Loucy (cell line): ENCODE results near the gene PSMA6.

ENCODE experiments used
- EZH2phosphoT487 ChIP-seq: fragments of 200-600 bp; IDR thresholded peaks from 2 replicates; pipeline ENCODE4 v1.6.1; 2018; ENCODE audit warnings: antibody characterized with exemption, mild to moderate bottlenecking, moderate library complexity, borderline replicate concordance
- TF ChIP-seq, protein P1 (sequence below): fragments of 200-600 bp; sonication (generic); conservative IDR thresholded peaks from 2 replicates; pipeline ENCODE4 v1.5.1; 2014; ENCODE audit warnings: mild to moderate bottlenecking, antibody characterized with exemption, low read length

DNA sequence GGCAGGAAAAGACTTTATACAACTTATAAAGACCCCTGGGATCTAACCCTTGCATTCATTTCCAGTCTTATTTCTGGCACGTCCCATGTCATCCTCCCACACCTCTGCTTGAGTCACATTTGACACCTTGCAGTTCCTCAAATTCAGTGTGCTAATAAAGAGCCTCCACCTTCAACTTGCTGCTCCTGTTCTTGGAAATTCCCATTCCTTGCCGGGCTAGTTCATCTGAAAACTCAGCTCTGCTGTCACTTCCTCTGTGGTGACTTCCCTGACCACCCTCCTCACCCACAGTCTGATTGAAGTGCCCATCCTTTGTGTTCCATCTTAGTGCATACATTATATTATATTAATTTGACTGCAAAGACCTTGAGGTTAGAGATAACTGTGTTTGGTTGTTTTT lies 37.4 kb upstream of the PSMA6 start:
- TF ChIP-seq, protein P1, sequence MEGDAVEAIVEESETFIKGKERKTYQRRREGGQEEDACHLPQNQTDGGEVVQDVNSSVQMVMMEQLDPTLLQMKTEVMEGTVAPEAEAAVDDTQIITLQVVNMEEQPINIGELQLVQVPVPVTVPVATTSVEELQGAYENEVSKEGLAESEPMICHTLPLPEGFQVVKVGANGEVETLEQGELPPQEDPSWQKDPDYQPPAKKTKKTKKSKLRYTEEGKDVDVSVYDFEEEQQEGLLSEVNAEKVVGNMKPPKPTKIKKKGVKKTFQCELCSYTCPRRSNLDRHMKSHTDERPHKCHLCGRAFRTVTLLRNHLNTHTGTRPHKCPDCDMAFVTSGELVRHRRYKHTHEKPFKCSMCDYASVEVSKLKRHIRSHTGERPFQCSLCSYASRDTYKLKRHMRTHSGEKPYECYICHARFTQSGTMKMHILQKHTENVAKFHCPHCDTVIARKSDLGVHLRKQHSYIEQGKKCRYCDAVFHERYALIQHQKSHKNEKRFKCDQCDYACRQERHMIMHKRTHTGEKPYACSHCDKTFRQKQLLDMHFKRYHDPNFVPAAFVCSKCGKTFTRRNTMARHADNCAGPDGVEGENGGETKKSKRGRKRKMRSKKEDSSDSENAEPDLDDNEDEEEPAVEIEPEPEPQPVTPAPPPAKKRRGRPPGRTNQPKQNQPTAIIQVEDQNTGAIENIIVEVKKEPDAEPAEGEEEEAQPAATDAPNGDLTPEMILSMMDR: no peak
- no peak for TF ChIP-seq EZH2phosphoT487
